HG02884 (cell line): ENCODE measurements around the gene TTC9C.
"Not testable (repeated sequence)": the region's sequence is repeated elsewhere in the genome, so short reads cannot be mapped to it uniquely, and the experiment has no call there.

Experiments
- ATAC-seq: cut with Tn5 transposase; IDR thresholded peaks from one replicate; pipeline ENCODE4 v1.9.1; 2021; ENCODE audit warnings: mild to moderate bottlenecking, moderate library complexity; ENCODE audit not compliant: unreplicated experiment

Gene TTC9C

DNA sequence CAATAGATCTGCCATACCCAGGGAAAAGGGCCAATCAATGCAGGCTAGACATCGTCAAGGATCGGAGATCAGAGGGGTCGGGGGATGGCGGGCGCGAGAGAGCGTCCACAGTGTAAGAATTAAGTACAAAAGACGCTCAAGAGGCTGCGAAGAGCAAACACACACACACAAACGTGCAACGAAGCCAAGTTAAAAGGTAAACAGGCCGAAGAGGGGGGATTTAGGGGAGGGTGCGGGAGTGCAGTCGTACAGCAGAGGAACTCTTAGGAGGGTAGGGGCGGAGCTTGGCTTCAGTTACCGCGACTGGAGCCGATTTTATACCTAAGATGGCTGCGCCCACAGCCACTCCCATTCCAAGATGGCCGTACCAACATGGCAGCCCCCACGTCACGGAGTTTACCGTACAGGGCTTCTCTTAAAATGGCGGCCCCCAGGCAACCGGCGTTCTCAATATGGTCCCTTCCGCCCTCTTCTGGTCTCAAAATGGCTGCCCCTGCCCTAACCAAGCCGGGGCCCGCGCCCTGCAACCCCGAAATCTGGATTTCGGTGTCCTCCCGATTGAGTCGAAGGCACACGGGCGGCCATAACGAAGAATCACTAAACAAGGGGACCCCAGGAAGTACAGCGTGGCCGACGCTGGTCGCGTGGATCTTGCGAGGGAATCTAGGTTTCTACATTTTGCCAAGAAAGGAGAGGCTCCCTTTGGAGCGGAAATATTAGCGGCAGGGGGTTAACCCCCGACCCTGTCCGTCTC lies 18.9 kb upstream of the TTC9C start:
- peak; percentile 63 for ATAC-seq

DNA sequence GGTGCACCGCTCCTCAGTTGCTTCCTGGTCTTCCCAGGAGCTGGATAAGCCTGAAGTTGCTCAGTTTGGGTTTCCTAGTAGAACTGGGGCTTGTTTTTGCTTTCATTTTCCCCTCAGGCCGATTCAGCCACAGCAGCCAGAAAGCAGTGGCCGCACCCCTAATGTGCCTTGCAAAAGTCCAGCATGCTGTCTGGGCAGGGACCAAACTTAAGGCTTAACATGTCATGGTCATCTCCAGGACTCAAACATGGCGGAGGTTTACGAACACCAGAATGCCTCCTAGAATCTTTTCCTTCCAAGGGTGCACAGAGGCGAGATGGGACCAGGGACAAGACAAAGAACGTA lies 18.3 kb upstream of the TTC9C start:
- ATAC-seq: no peak

DNA sequence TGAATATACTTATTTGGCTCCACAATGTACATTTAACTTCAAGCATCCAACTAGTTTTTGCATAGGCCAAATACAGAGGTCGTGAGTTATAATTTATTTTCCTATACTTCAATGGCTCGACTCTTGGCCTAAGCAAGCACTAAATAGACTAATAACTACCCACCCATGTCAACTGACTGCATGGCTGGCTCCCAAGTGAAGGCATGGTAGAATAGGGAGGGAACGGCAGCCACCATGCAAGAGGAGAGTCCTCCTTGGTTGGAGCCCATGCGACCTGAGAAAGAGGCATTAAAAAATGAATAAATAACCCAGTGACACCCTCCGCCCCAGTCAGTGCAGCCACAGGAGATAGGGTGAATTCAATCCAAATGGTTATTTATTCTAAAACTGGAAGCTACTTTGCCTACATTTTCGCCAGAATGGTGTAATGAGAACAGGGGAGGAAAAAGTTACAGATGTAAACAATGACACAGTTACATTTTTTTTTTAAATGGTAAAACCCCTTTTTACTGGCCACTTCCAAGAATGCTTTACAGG lies 15.9 kb upstream of the TTC9C start:
- no peak for ATAC-seq

DNA sequence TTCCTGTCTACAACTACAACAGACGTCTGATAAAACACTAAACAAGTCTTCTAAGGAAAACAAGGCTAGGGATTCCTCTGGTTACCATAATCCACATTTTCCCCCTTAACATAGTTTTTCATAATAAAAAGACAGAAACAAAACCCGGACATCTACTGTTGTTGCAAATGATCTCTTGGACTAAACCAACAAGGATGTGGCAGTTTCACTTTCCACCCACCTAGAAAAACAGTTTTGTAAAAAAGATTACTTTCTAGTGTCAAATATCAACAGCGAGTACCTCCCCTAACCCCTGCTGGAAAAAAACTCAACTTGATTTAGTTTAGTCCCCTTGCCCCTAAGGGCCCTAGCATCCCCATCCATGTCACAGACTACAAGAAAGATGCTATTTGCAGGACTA lies 15.4 kb upstream of the TTC9C start:
- ATAC-seq: no peak

DNA sequence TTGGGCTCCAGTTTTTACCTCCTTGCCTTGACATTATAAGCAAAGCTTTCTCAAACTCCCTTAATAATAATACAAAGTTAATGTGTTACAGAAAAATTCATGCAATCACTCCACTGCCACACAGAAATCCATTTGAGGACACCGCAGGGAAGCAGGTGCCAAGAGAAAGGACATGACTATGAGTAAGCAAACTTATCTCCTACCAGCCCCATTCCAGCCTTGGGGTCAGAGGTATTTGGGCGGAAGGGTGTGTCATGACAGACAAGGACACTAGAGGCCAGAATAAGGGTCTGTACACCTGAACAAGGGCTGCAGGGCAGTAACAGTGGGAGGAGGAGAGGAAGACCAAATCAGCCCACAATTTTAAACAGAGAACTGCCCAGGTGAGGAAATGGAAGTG lies 14.9 kb upstream of the TTC9C start:
- ATAC-seq: no peak

DNA sequence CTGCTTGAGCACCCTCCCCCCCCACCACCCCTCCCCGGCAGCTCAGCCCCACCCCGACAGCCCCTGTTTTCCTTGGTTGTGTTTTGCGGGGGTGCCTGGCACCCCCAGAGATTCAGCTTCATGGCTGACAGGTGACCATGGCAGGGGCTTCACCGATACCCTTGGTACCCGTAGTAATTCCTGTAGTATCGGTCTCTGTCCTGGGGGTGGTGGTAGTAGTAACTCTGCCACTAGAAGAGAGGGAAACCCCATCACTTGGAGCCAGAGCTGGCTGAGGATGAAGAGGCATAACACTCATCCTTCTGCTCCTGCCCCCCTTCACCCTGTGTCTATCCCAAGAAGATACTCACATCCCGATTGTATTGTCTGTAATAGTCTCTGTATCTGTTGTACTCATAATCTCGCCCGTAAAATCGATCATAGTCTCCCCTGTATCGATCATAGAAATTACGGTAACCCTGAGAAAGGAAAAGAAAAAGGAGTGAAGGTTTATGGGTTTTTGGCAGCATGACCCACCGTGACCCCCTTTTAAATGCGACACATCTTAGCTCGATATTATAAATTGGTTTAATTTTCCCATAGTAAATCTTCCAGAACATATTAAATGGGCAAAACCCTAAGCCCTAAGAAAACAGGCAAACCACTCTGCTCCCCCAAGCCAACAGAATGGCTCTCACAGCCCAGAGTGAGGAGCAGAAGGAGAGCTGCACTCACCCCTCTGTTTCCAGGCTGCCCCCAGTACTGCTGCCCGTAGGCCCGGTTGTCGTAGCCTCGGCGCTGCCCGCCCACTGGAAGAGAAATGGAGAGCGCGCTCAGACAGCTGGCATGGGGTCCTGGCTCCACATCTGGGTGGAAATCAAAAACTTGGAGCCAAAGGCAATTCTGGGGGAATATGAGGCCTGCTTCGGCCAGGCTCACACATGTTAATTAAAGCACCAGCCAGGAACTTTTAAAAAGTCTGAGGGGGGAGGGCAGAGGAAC lies 12.8 kb upstream of the TTC9C start:
- ATAC-seq: no peak

DNA sequence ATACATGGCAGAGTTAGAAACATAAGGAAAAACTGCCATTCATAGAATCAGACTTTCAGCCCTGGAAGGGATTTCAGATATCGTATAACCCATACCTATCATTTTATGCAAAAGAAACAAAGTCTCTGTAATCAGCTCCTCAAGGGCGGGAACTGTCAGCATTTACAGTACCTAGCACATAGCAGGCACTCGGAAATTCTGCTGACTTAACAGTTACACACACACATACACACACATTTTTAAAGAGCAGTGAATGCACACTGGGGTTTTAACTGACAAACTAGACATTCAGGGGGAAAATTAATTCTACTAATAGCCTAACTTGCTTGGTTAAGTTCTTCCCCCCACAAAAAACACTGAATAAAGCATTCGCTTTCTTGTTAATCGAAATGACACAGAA lies 12.1 kb upstream of the TTC9C start:
- no peak for ATAC-seq

DNA sequence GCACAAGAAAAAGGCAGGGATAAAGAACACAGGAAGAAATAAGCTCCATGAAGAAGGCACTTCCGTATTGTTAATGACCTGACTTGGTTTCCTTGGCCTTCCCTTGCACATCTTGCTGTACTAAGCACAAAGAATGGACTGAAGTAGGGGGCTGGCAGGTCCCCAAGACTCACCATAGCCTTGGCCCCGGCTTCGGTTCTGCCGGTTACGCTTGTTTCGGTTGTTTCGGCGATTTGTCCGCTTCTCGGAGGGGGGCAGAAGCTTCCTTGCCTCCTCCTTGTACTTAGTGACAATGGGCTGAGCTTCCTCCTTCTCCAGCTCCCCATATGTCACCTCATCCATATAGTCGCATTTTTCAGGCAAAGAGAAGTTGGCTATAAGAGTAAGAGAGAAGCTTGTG lies 11.5 kb upstream of the TTC9C start:
- ATAC-seq: no peak

DNA sequence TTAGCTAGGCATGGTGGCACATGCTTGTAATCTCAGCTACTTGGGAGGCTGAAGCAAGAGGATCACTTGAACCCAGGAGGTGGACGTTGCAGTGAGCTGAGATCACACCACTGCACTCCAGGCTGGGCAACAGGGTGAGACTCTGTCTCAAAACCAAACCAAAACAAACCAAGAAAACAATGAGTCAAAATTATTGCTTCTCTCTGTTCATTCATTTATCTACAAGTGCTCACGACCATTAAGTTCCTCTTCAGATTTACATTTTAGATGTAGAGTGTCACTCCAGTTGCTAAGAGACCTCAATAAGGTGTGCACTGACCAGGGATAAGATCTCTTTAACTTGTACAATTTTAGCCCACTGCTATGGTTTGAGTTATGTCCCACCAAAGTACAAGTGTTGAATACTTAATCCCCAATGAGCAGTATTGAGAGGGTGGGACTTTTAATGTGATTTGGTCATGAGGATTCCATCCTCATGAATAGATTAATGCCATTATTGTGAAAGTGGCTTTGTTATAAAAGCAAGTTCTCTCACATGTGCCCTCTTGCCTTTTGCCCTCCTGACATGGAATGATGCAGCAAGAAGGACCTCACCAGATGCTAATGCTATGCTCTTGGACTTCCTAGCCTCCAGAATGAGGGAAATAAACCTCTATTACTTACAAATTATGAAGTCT lies 8.8 kb upstream of the TTC9C start:
- ATAC-seq: no peak

DNA sequence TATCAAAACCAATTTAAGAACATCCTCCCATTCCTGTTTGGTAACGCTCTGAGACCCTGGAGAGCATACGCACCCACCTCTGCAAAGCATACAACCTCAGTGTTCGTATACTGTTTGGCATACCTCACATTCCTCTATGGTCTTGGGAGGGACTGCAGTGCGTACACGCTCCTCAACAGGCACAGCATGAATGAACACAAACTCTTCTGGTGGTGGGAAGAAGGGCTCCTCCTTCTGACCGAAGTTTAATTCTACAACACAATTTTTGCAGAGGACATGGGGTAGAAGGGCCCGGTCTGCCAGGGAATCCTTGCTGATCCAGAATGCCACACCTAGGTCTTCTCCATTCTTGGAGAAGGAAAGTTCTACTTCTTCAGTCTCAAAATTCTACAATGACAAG lies 6.3 kb upstream of the TTC9C start:
- ATAC-seq: no peak

DNA sequence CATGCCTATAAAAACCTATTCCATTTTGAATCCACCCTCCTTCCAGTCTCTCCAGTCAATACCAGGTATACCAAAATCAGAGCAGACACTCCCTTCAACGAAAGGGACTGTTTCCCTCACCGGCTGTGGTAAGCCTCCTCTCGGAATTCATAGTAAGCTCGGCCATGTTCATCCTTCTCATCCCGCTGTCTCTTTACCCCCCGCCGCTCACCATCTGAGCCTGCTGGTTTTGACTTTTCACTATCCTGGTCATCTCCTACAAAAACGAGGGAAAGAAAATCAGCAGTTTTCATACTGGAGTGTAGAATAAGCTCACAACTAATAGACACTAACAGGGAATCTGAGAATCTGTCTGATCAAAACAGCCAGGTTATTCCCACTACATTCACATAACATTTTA lies 4.1 kb upstream of the TTC9C start:
- ATAC-seq: no peak

DNA sequence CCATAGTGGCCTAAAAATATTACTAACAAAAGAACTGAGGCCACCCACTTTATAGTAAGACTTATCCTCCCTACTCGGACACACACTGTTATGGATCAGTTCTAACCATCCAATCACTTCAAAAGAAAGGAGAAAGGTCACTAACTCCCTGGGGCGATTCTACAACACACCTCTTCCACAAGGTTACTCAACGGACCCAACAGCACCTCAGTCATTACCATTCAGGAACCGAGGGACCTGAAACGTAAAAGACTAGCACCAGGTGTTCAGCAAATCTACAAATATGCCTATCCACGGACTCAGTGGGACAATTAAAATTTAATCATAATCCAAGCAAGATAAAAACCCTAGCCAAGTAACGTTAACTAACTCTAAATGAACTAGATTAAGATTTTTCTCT lies 2.6 kb upstream of the TTC9C start:
- ATAC-seq: no peak

DNA sequence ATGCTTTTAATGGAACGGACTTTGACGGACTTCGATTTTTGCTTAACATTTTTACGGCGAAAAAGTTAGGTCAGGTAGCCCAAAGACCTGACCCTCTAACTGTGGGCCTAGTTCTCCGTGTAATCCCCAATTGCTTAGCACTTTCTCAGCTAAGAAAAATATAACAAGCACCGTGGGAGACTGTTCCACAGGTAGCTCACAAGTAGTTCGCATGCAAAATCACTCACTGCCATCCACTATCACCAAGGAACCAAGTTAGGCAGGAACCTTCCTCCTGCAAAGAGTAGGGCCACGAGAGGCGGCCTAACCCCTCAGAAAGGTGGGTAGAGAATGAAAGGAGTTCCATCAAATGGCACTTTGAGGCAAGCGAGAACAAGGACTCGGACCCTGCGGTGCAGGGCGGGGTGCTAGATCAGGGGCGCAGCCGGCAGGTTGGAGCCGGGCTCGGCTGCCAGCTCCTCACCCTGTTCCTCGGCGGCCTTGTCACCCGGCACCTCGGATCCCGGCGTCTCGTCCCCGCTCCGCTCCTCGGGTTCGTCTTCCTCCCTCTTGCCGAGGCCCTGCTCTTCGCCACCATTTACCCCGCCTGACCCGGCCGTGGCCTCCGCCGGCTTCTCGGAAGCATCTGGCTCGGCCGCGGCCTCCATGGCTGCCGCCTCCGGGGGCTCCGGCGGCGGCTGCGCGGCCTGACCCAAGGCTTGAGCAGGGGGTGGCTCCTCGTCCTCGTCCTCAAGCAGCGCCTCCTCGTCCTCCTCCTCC lies 2.0 kb upstream of the TTC9C start:
- ATAC-seq: no peak

DNA sequence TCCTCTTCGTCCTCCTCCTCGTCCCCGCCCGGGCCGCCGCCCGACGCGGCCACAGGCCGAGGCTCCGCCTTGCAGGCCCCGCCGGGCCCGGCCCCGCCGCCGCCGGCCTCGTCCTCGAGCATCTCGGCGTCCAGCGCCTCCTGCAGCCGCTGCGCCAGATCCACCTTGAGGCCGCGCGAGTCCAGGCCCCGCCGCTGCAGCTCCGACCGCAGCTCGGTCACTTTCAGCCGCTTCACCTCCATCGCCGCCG lies 1.4 kb upstream of the TTC9C start:
- ATAC-seq: peak; percentile 2

DNA sequence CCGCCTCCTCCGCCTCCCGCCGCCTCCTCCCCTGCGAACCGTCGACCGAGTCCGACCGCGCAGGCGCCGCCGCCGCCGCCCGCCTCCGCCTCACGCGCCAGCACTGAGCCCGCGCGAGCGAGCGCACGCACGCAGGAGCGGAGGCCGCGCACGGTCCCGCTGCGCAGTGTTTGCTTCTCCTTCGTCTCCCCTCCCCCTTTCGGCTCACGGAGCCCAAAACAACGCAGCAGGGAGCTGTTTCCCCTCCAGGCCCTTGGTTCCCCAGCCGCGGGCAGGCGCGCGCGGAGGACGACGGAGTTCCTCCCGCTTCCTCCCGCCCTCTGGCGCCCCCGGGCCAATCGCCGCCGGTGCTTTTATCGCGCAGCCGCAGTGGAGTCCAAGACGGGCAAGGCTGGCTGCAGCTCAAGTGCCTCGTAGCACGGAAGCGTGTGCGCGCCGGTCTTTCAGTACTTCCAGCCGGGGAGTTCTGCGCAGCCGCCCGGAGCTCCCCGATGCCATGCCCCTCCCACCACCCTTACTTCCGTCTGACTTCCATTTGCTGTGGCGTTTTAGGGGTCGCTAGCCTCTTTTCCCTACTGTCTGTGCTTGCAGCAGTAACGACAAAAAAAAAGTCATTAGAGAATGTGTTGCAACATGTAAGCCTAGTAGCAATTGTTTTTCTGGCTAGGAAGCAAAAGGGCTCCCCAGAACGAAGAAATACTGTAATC lies 968 bp upstream of the TTC9C start, which contains the start of gene HNRNPUL2:
Gene HNRNPUL2, minus strand, starts transcription at position 293 of the 707 bp plus-strand sequence. CDS start 301 bp downstream, outside the sequence.
- peak; percentile 60 for ATAC-seq

DNA sequence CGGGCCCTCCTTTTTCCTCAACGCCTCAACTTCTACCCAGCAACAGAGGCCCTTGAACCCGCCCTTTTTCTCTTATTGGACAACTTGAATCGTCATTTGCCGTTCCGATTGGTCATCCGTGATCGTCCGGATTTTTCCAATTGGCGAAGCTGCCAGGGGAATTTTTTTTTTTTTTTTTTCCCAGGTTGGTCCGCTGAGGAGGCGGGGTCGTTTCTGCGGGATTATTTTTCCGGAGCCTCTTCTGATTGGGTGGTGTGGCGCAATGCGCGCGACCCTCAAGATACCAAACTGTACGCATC lies 465 bp upstream of the TTC9C start:
- peak; percentile 46 for ATAC-seq

DNA sequence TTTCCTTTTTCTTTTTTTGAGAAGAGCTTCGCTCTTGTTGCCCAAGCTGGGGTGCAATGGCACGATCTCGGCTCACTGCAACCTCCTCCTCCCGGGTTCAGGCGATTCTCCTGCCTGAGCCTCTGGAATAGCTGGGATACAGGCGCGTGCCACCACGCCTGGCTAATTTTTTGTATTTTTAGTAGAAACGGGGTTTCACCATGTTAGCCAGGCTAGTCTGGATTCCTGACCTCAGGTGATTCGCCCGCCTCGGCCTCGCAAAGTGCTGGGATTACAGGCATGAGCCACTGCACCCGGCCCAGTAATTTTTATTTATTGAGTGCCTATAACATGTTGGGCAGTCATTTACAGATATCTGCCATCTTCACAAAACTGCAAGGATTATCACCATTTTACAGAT lies 1.8 kb downstream of the TTC9C start:
- not testable (repeated sequence) for ATAC-seq

DNA sequence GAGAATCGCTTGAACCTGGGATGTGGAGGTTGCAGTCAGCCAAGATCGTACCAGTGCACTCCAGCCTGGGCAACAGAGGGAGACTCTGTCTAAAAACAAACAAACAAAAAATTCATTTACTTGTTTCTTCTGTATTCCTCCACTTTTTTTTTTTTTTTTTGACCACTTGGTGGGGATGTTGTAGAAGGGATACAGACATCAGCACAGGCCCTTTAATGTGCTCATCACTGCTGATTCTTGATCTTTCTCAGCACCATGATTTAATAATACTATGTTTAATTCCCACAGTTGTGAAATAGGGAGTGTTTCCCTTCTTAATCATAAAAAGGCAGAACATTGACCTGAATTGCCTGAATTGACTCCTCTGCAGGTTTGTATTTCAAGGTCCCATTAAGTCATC lies 4.5 kb downstream of the TTC9C start:
- no peak for ATAC-seq

DNA sequence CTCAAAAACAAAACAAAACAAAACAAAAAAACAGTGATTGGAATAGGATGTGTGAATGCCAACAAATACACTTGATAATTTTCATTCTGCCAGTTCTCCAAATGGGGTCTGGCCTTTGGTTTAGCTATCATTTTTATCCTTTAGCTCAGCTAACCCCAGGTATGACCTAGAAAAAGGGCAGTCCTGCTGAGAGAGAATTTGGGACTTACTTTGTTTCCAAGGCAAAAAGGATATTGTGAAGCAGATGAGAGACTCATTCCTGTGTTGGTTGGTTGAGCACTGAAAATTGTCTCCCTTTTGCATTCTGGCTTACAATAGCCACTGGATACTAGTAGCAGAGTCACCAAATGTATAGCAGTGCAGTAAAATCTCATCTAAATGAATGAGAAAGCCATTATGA lies 8.9 kb downstream of the TTC9C start:
- ATAC-seq: no peak

DNA sequence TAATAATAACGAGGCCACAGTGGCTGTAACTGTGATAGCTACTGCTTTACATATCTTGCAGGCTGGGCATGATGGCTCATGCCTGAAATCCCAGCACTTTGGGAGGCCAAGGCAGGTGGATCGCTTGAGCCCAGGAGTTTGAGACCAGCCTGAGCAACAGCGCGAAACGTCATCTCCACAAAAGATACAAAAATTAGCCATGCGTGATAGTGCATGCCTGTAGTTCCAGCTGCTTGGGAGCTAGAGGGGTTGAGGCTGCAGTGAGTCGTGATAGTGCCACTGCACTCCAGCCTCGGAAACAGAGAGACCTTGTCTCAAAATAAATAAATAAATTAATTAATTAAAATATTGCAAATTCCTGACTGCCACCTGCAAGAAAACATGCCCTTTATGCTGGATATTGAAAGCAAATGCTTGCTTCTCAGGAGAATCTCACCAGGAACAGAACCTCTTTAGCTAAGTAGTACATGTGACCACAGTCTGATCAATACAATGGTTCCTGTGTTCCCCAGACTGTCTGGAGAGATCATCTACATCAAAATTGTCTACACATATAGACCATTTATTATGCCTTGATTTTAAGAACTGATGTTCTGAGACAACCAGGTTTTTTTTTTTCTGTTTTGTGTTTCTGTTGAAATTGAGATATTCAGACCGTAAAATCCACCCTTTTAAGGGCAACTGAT lies 19.3 kb downstream of the TTC9C start:
- no peak for ATAC-seq
